ENCODE measurements around the gene RNF151.

RNF151 gene

GRCh38 chr16:1978476-1979120 lies 11.9 kb downstream of the RNF151 start:
- no peak for DNase-seq

- peak; percentile 49 for DNase-seq
These were observed 12.8 kb downstream of the RNF151 start for GRCh38 chr16:1979271-1980029.

GRCh38 chr16:1980030-1980769 lies 13.5 kb downstream of the RNF151 start:
- DNase-seq, result no peak

- no peak for DNase-seq
These were observed 14.1 kb downstream of the RNF151 start for GRCh38 chr16:1980770-1981087.

- DNase-seq, result no peak
These were observed 14.8 kb downstream of the RNF151 start, which contains the start of gene NOXO1 for GRCh38 chr16:1981398-1981836. Gene NOXO1 (minus strand): TSS chr16:1981469. CDS start chr16:1981179, 290 bp downstream.

- no peak for DNase-seq
These were observed 15.4 kb downstream of the RNF151 start for GRCh38 chr16:1982013-1982433.

GRCh38 chr16:1982991-1983543 lies 16.4 kb downstream of the RNF151 start:
- no peak for DNase-seq

GRCh38 chr16:1983544-1984346 lies 17.1 kb downstream of the RNF151 start, which contains the start of gene GFER:
Gene GFER (plus strand): TSS chr16:1984193. CDS start chr16:1984219, 26 bp downstream.
- peak; percentile 63 for DNase-seq

GRCh38 chr16:1984347-1985225 lies 17.9 kb downstream of the RNF151 start:
- no peak for DNase-seq

- no peak for DNase-seq
These were observed 19.0 kb downstream of the RNF151 start for GRCh38 chr16:1985466-1986150.

GRCh38 chr16:1987198-1987597 lies 20.5 kb downstream of the RNF151 start:
- no peak for DNase-seq

- DNase-seq, result no peak
These were observed 22.8 kb downstream of the RNF151 start, which contains the start of gene SYNGR3 for GRCh38 chr16:1989209-1990100. Gene SYNGR3 (plus strand): TSS chr16:1989970. CDS start chr16:1990103, 133 bp downstream.

- no peak for DNase-seq
These were observed 23.4 kb downstream of the RNF151 start for GRCh38 chr16:1990101-1990350.

GRCh38 chr16:1990351-1991134 lies 23.9 kb downstream of the RNF151 start:
- DNase-seq, result no peak

- no peak for DNase-seq
These were observed 24.5 kb downstream of the RNF151 start for GRCh38 chr16:1991135-1991551.

- DNase-seq, result no peak
These were observed 24.9 kb downstream of the RNF151 start for GRCh38 chr16:1991588-1991947.

- peak; percentile 96 for DNase-seq
These were observed 25.5 kb downstream of the RNF151 start for GRCh38 chr16:1991948-1992703.

GRCh38 chr16:1992704-1993317 lies 26.2 kb downstream of the RNF151 start:
- no peak for DNase-seq
